ENCODE data around the gene ZFAND2A. TPM values are rescaled to one million over a fixed set of nuclear protein-coding genes. Genes with fewer than 3 reads are reported as not detected.

Gene ZFAND2A
- total RNA-seq, 1 experiment from 2014 or later: 19.1 TPM

DNA sequence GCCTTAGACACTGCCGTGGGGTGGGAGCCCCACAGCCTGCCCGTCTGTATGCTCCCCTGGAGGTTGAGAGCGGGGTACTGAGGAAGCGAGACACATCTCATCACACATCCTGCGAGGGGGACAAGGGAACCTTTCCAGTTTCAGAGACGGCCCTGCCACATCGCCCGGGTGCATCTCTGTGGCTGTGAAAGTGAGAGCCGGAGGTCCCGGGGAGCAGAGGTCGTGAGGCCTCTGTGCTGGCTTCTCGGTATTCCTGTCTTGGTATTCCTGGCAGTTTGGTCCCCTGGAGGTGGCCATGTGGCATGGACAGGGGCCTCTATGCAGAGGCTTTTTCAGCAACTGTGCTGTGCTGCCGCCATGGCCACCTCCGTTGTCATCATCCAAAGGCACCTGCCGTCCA is 41.9 kb upstream of the ZFAND2A start:
- Histone ChIP-seq H3K9ac (ENCODE audit: low read length) (no peak overlapping the region), H3K27ac (ENCODE audit: low read depth, low read length) (no peak overlapping the region), H3K4me1 (ENCODE audit: control insufficient read depth in 1 of 2, insufficient read depth in 2 of 2, low read length in 2 of 2) (peaks cover 6 to 17% of the 10 kb centered on the region in 2 experiments; a peak in 3 of 4 replicates), H3K27me3 (ENCODE audit: insufficient read depth, low read length) (no peaks in the 10 kb centered on the region), H3K79me2 (ENCODE audit: insufficient read depth, low read length) (no peaks in the 10 kb centered on the region), H3K4me3 (replicated peaks in 1 of 2; ENCODE audit: low read depth in 1 of 2, low read length in 2 of 2) (no peak overlapping the region), H3K4me2 (ENCODE audit: low read length) (no peak overlapping the region), H2AFZ (ENCODE audit: low read depth, low read length, poor library complexity, severe bottlenecking) (no peak overlapping the region), H3K36me3 (ENCODE audit: control insufficient read depth in 1 of 2, insufficient read depth in 2 of 2, low read length in 2 of 2) (no peaks in the 10 kb centered on the region), H3K9me2 (ENCODE audit: insufficient read depth) (no peaks in the 10 kb centered on the region), H3K9me3 (ENCODE audit: control insufficient read depth in 1 of 2, insufficient read depth in 1 of 2, low read depth in 1 of 2, low read length in 2 of 2) (no peaks in the 10 kb centered on the region), H4K20me1 (ENCODE audit: insufficient read depth) (no peaks in the 10 kb centered on the region)
- BruUV-seq (replicated peaks): no TSS peak
- CTCF ChIA-PET: no interaction called here
- no peak for TF ChIP-seq CBX3 (IDR thresholded peaks at IDR 0.05; ENCODE audit: low read depth)
- intact Hi-C loops (cut with micrococcal nuclease): no loop called here
- RAD21 ChIA-PET (ENCODE audit: low non-redundant PET in 1 of 2, low total read pairs in 2 of 2, uncharacterized antibody in 2 of 2, unreplicated experiment in 2 of 2): no interaction called here
- DNase-seq (ENCODE audit: low read depth, low spot score) (no peak), ATAC-seq (no peak)
- POLR2A ChIA-PET: no interaction called here

- H3K4me1 ChIP-seq (ENCODE audit: control insufficient read depth in 1 of 2, insufficient read depth in 2 of 2, low read length in 2 of 2): peaks cover 6 to 17% of the 10 kb centered on the region in 2 experiments; a peak in 3 of 4 replicates
- intact Hi-C loops (cut with micrococcal nuclease): no loop called here
- H3K9me3 ChIP-seq (ENCODE audit: control insufficient read depth in 1 of 2, insufficient read depth in 1 of 2, low read depth in 1 of 2, low read length in 2 of 2): no peaks in the 10 kb centered on the region
- DNase-seq (ENCODE audit: low read depth, low spot score): no peak
- no TSS peak for BruUV-seq (replicated peaks)
- ChIA-PET CTCF (no interaction called here), POLR2A (no interaction called here), RAD21 (ENCODE audit: low non-redundant PET in 1 of 2, low total read pairs in 2 of 2, uncharacterized antibody in 2 of 2, unreplicated experiment in 2 of 2) (no interaction called here)
- H3K79me2 ChIP-seq (ENCODE audit: insufficient read depth, low read length): no peaks in the 10 kb centered on the region
- no peak overlapping the region for H3K4me3 ChIP-seq (replicated peaks in 1 of 2; ENCODE audit: low read depth in 1 of 2, low read length in 2 of 2)
- no peak overlapping the region for H3K27ac ChIP-seq (ENCODE audit: low read depth, low read length)
- H3K9ac ChIP-seq (ENCODE audit: low read length): no peak overlapping the region
- H3K36me3 ChIP-seq (ENCODE audit: control insufficient read depth in 1 of 2, insufficient read depth in 2 of 2, low read length in 2 of 2): no peaks in the 10 kb centered on the region
- H3K4me2 ChIP-seq (ENCODE audit: low read length): no peak overlapping the region
- H2AFZ ChIP-seq (ENCODE audit: low read depth, low read length, poor library complexity, severe bottlenecking): no peak overlapping the region
- no peaks in the 10 kb centered on the region for H3K9me2 ChIP-seq (ENCODE audit: insufficient read depth)
- peaks cover 6% of the 10 kb centered on the region; the same call in 1 of the 2 replicates for H3K27me3 ChIP-seq (ENCODE audit: insufficient read depth, low read length)
- no peak for ATAC-seq
- H4K20me1 ChIP-seq (ENCODE audit: insufficient read depth): no peaks in the 10 kb centered on the region
- TF ChIP-seq REST (IDR thresholded peaks at IDR 0.05; ENCODE audit: low read depth) (no peak), CBX3 (IDR thresholded peaks at IDR 0.05; ENCODE audit: low read depth) (no peak)
These were observed 40.0 kb upstream of the ZFAND2A start for GRCh38 chr7:1200045-1200444.

Measured in HCT116 (cell line).